Neutrophil (primary cell): ENCODE results near the gene ARHGAP45.

ENCODE experiments used
- H3K27ac ChIP-seq: fragments of 200-600 bp; sonication (generic); 2 replicates; pipeline ENCODE4 v1.5.1; 2016; ENCODE audit warnings: mild to moderate bottlenecking, moderate library complexity
- H3K27me3 ChIP-seq: fragments of 200-600 bp; sonication (generic); 2 replicates; pipeline ENCODE4 v1.6.0; 2016; ENCODE audit warnings: mild to moderate bottlenecking
- H3K36me3 ChIP-seq: fragments of 200-600 bp; sonication (generic); 2 replicates; pipeline ENCODE4 v1.5.1; 2017
- H3K4me1 ChIP-seq, 2 experiments: fragments of 200-600 bp in 1 of 2; sonication (generic) in 1 of 2; 1 replicate in 1 of 2; 2 replicates in 1 of 2; pipeline versions ENCODE4 v1.5.1 to v1.6.1; 2013 to 2016; ENCODE audit warnings: low read depth in 1 of 2, low read length in 1 of 2, mild to moderate bottlenecking in 1 of 2, moderate library complexity in 1 of 2; ENCODE audit not compliant: control insufficient read depth in 1 of 2, insufficient read depth in 1 of 2
- H3K4me3 ChIP-seq, 2 experiments: fragments of 200-600 bp in 1 of 2; sonication (generic) in 1 of 2; 1 replicate in 1 of 2; 2 replicates in 1 of 2; pipeline ENCODE4 v1.5.1; 2013 to 2016; ENCODE audit warnings: low read depth in 1 of 2, low read length in 1 of 2, mild to moderate bottlenecking in 1 of 2, moderate library complexity in 1 of 2
- H3K9me3 ChIP-seq: fragments of 200-600 bp; sonication (generic); 2 replicates; pipeline ENCODE4 v1.5.1; 2016
- TF ChIP-seq, protein P1 (sequence below): fragments of 200-600 bp; sonication (generic); IDR thresholded peaks from 2 replicates; pipeline ENCODE4 v1.5.1; 2016; ENCODE audit warnings: antibody characterized with exemption

The ARHGAP45 gene

GRCh38 chr19:1121395-1121794 lies 54.4 kb downstream of the ARHGAP45 start:
- Histone ChIP-seq H3K4me1 (no peaks in the 10 kb centered on the region), H3K36me3 (peaks cover 100% of the 10 kb centered on the region), H3K27ac (peak overlapping the region; percentile 13), H3K27me3 (no peaks in the 10 kb centered on the region), H3K4me3 (no peak overlapping the region), H3K9me3 (no peaks in the 10 kb centered on the region)
- TF ChIP-seq, protein P1, sequence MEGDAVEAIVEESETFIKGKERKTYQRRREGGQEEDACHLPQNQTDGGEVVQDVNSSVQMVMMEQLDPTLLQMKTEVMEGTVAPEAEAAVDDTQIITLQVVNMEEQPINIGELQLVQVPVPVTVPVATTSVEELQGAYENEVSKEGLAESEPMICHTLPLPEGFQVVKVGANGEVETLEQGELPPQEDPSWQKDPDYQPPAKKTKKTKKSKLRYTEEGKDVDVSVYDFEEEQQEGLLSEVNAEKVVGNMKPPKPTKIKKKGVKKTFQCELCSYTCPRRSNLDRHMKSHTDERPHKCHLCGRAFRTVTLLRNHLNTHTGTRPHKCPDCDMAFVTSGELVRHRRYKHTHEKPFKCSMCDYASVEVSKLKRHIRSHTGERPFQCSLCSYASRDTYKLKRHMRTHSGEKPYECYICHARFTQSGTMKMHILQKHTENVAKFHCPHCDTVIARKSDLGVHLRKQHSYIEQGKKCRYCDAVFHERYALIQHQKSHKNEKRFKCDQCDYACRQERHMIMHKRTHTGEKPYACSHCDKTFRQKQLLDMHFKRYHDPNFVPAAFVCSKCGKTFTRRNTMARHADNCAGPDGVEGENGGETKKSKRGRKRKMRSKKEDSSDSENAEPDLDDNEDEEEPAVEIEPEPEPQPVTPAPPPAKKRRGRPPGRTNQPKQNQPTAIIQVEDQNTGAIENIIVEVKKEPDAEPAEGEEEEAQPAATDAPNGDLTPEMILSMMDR, result no peak

GRCh38 chr19:1122021-1122971 lies 55.3 kb downstream of the ARHGAP45 start:
- Histone ChIP-seq H3K27ac (no peak overlapping the region), H3K27me3 (no peaks in the 10 kb centered on the region), H3K4me1 (peaks cover 0 to 3% of the 10 kb centered on the region in 2 experiments), H3K4me3 (no peak overlapping the region), H3K36me3 (peaks cover 100% of the 10 kb centered on the region), H3K9me3 (no peaks in the 10 kb centered on the region)
- TF ChIP-seq, protein P1, result no peak

DNA sequence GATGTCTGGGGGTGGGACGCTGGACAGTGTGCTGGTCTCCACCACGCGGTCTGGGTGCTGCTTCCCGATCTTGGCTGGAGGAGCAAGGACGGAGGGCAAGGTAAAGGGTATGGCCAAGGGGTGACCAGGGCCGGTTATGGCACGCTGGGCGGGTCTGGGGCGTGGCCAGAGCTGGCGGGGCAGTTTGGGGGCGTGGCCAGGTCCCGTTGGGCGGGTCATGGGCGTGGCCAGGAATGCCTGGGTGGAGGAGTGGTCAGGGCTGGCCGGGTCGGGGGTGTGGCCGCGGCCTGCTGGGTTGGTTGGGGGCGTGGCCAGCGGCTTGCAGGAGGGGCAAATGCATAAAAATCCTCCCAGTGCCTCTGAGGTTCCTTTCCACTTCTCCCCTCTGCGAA lies 56.0 kb downstream of the ARHGAP45 start:
- TF ChIP-seq, protein P1, result no peak
- H3K36me3 ChIP-seq, result peaks cover 100% of the 10 kb centered on the region
- peaks cover 0 to 3% of the 10 kb centered on the region in 2 experiments for H3K4me1 ChIP-seq
- no peak overlapping the region for H3K4me3 ChIP-seq
- H3K9me3 ChIP-seq, result no peaks in the 10 kb centered on the region
- H3K27me3 ChIP-seq, result no peaks in the 10 kb centered on the region
- no peak overlapping the region for H3K27ac ChIP-seq

GRCh38 chr19:1123381-1123780 lies 56.4 kb downstream of the ARHGAP45 start:
- no peaks in the 10 kb centered on the region for H3K27me3 ChIP-seq
- no peaks in the 10 kb centered on the region for H3K9me3 ChIP-seq
- H3K4me1 ChIP-seq, result peaks cover 0 to 5% of the 10 kb centered on the region in 2 experiments
- peak overlapping the region; percentile 13 for H3K27ac ChIP-seq
- TF ChIP-seq, protein P1, result no peak
- H3K4me3 ChIP-seq, result no peak overlapping the region
- peaks cover 100% of the 10 kb centered on the region for H3K36me3 ChIP-seq

DNA sequence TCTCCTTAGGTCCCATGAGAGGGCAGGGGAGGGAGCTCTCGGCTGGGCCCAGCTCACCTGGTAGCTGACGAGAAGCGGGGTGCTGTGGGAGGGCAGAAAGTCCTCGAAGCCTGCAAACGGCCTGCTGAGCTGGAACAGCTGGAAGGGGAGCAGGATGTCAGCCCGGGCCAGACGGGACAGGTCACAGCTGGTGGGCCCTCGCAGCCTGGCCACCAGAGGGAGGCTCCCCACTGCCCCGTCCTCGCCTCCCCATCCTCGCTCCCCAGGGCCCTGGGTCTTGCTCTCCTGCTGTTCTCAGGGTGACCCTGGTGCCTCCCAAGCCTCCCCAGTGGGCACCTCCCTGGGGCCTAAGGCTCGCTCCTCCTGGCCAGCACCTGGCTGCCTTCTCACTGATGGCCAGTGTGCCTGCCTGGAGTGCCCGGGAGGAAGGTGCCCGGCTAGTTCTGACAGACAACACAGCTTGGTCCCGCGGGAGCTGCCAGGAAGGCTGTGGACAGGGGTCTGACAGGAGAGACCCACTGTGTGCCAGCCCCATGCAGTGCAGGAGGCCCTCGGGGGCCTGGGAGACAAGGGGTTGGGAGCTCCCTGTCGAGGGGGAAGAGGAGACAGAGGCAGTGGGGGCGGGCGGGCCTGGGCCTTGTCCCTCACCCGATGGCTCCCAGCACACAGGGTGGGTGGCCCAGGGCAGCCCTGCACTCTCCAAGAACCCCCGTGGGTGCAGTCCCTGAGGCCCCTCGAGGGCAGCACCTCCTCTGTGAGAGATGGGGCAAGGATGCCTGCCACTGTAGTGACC lies 57.1 kb downstream of the ARHGAP45 start:
- Histone ChIP-seq H3K36me3 (peaks cover 98% of the 10 kb centered on the region), H3K27me3 (no peaks in the 10 kb centered on the region), H3K27ac (peak overlapping the region; percentile 13), H3K4me3 (no peak overlapping the region), H3K4me1 (peaks cover 0 to 10% of the 10 kb centered on the region in 2 experiments), H3K9me3 (no peaks in the 10 kb centered on the region)
- TF ChIP-seq, protein P1, result no peak
